Keratinocyte (primary cell): ENCODE data around the gene SMC4. TPM values are rescaled to one million over a fixed set of nuclear protein-coding genes. Genes with fewer than 3 reads are reported as not detected.

ENCODE experiments used
- DNase-seq: peaks from one replicate; pipeline ENCODE4 v3.0.0-alpha.2; 2011; ENCODE audit warnings: low read depth, missing footprints, low spot score
- FAIRE-seq: peaks from 2 replicates; lab custom pipeline; 2011; peaks lifted over from hg19 to GRCh38; lab: Jason Lieb, UNC
- H2AFZ ChIP-seq: 2 replicates; pipeline ENCODE4 v1.6.0; 2012; ENCODE audit warnings: low read length, control low read depth, inconsistent platforms; ENCODE audit not compliant: control insufficient read depth
- H3K27ac ChIP-seq: 2 replicates; pipeline ENCODE4 v1.5.1; 2011; ENCODE audit warnings: low read length; ENCODE audit not compliant: control insufficient read depth, insufficient read depth
- H3K27me3 ChIP-seq: 3 replicates; pipeline ENCODE4 v1.6.0; 2011; ENCODE audit warnings: low read length; ENCODE audit not compliant: control insufficient read depth, insufficient read depth; ENCODE audit errors: extremely low read depth
- H3K36me3 ChIP-seq, 2 experiments: 2 replicates in 1 of 2; 3 replicates in 1 of 2; pipeline ENCODE4 v1.5.1; 2011; ENCODE audit warnings: low read length in 2 of 2, mild to moderate bottlenecking in 1 of 2; ENCODE audit not compliant: control insufficient read depth in 2 of 2, insufficient read depth in 2 of 2; ENCODE audit errors: extremely low read depth in 1 of 2
- H3K4me1 ChIP-seq: 3 replicates; pipeline ENCODE4 v1.5.1; 2011; ENCODE audit warnings: low read length; ENCODE audit not compliant: control insufficient read depth, insufficient read depth; ENCODE audit errors: extremely low read depth
- H3K4me2 ChIP-seq: 3 replicates; pipeline ENCODE4 v1.6.0; 2011; ENCODE audit warnings: low read depth, low read length; ENCODE audit not compliant: control insufficient read depth, insufficient read depth; ENCODE audit errors: extremely low read depth
- H3K4me3 ChIP-seq, 3 experiments: fragments of 200-600 bp in 1 of 3; sonication (generic) in 1 of 3; 2 replicates in 2 of 3; 3 replicates in 1 of 3; pipeline ENCODE4 v1.5.1; 2011 to 2016; ENCODE audit warnings: low read length in 3 of 3, mild to moderate bottlenecking in 3 of 3, control low read depth in 2 of 3, inconsistent platforms in 1 of 3, low read depth in 1 of 3, mixed read lengths in 1 of 3, mixed run types in 1 of 3, moderate library complexity in 1 of 3; ENCODE audit not compliant: control insufficient read depth in 2 of 3, insufficient read depth in 2 of 3; ENCODE audit errors: extremely low read depth in 1 of 3
- H3K79me2 ChIP-seq: 2 replicates; pipeline ENCODE4 v1.6.0; 2012; ENCODE audit warnings: low read length; ENCODE audit not compliant: control insufficient read depth, insufficient read depth
- H3K9ac ChIP-seq: 3 replicates; pipeline ENCODE4 v1.6.0; 2011; ENCODE audit warnings: low read length; ENCODE audit not compliant: control insufficient read depth, insufficient read depth; ENCODE audit errors: extremely low read depth
- H3K9me1 ChIP-seq: 3 replicates; pipeline ENCODE4 v1.6.0; 2011; ENCODE audit warnings: low read length; ENCODE audit not compliant: control insufficient read depth, insufficient read depth; ENCODE audit errors: extremely low read depth
- H3K9me3 ChIP-seq: 2 replicates; pipeline ENCODE4 v1.5.1; 2012; ENCODE audit warnings: low read depth, low read length; ENCODE audit not compliant: control insufficient read depth
- H4K20me1 ChIP-seq: 3 replicates; pipeline ENCODE4 v1.6.0; 2011; ENCODE audit warnings: low read length; ENCODE audit not compliant: control insufficient read depth, insufficient read depth; ENCODE audit errors: extremely low read depth
- CTCF ChIP-seq, 3 experiments: IDR thresholded peaks in 1 of 3; conservative IDR thresholded peaks in 1 of 3; optimal IDR thresholded peaks in 1 of 3; 2 replicates in 2 of 3; 3 replicates in 1 of 3; pipeline versions ENCODE3 to v1.5.1; 2011; ENCODE audit warnings: low read length in 3 of 3, mild to moderate bottlenecking in 3 of 3, moderate library complexity in 2 of 3, control low read depth in 1 of 3, inconsistent platforms in 1 of 3; ENCODE audit not compliant: insufficient read depth in 2 of 3; ENCODE audit errors: extremely low read depth in 1 of 3
- EZH2 ChIP-seq: IDR thresholded peaks from one replicate; pipeline ENCODE4 v1.6.1; 2012; ENCODE audit warnings: inconsistent platforms, mild to moderate bottlenecking, low read length, moderate library complexity
- dilution Hi-C: fragments of 300-500 bp; cut with MboI; formaldehyde crosslinking; loops from one replicate; pipeline ENCODE4 v1.7.0; 2020; ENCODE audit warnings: low sequenced_read_pairs; ENCODE audit not compliant: extremely low pct_ligation_motif_present
- polyA plus RNA-seq, 5 experiments: library from polyadenylated mRNA; depleted of rRNA in 3 of 5; stranded (reverse) in 3 of 5; stranded (forward) in 1 of 5; unstranded in 1 of 5; fragments of >200 nt; gene quantifications; 1 replicate in 1 of 5; 2 replicates in 3 of 5; 3 replicates in 1 of 5; pipeline versions ENCODE4 v1.2.1 to v1.2.3, GENCODE V29; 2011 to 2012; ENCODE audit warnings: missing spikeins in 2 of 5, low read depth in 1 of 5, low replicate concordance in 1 of 5

Gene SMC4
- polyA plus RNA-seq, 1 donor (not counting 4 experiments of a cell fraction or from before 2014, with no cell fraction given): 45.2 TPM

- Histone ChIP-seq H3K4me1 (no peaks in the 10 kb centered on the region), H2AFZ (no peak overlapping the region), H3K4me3 (no peak overlapping the region), H4K20me1 (no peaks in the 10 kb centered on the region), H3K4me2 (no peak overlapping the region), H3K27me3 (no peaks in the 10 kb centered on the region), H3K9ac (no peak overlapping the region), H3K27ac (no peak overlapping the region), H3K9me1 (no peaks in the 10 kb centered on the region), H3K79me2 (peaks cover 52% of the 10 kb centered on the region), H3K36me3 (peaks cover 0 to 15% of the 10 kb centered on the region in 2 experiments), H3K9me3 (no peaks in the 10 kb centered on the region)
- DNase-seq: no peak
- dilution Hi-C loops: no loop called here
- no peak for FAIRE-seq
- TF ChIP-seq EZH2: no peak
- TF ChIP-seq CTCF (optimal IDR thresholded peaks at IDR 0.05 in 1 of 3, IDR thresholded peaks at IDR 0.05 in 1 of 3, conservative IDR thresholded peaks at IDR 0.05 in 1 of 3; ENCODE audit: extremely low read depth in 1 of 3, insufficient read depth in 2 of 3, low read length in 3 of 3): no peak
Measured at GRCh38 chr3:160409812-160410610, 10.6 kb downstream of the SMC4 start.

- H3K9me1 ChIP-seq: no peaks in the 10 kb centered on the region
- no peak overlapping the region for H3K4me2 ChIP-seq
- H3K27ac ChIP-seq: no peak overlapping the region
- peaks cover 36% of the 10 kb centered on the region for H3K79me2 ChIP-seq
- H4K20me1 ChIP-seq: no peaks in the 10 kb centered on the region
- H3K36me3 ChIP-seq: peaks cover 0 to 25% of the 10 kb centered on the region in 2 experiments
- no peak overlapping the region for H2AFZ ChIP-seq
- DNase-seq: no peak
- no peak for FAIRE-seq
- no peak overlapping the region for H3K4me3 ChIP-seq
- no peak overlapping the region for H3K9ac ChIP-seq
- dilution Hi-C loops: no loop called here
- no peaks in the 10 kb centered on the region for H3K4me1 ChIP-seq
- H3K27me3 ChIP-seq: no peaks in the 10 kb centered on the region
- H3K9me3 ChIP-seq: no peaks in the 10 kb centered on the region
- TF ChIP-seq EZH2 (no peak), CTCF (optimal IDR thresholded peaks at IDR 0.05 in 1 of 3, IDR thresholded peaks at IDR 0.05 in 1 of 3, conservative IDR thresholded peaks at IDR 0.05 in 1 of 3; ENCODE audit: extremely low read depth in 1 of 3, insufficient read depth in 2 of 3, low read length in 3 of 3) (no peak)
Measured at GRCh38 chr3:160412477-160412876, 13.0 kb downstream of the SMC4 start.
